Airway epithelial cell (primary cell): ENCODE results near the gene TAF11L12. TPM values are rescaled to one million over a fixed set of nuclear protein-coding genes. Genes with fewer than 3 reads are reported as not detected.

Experiments
- total RNA-seq: library from RNA; depleted of rRNA; stranded (reverse); fragments of >200 nt; gene quantifications from 2 replicates; pipeline ENCODE4 v1.2.3, GENCODE V29; 2015

The TAF11L12 gene
- not detected in 2 replicates for total RNA-seq

GRCh38 chr5:17610092-17610491 lies at the start of gene TAF11L12:
TSS of gene TAF11L12 (plus strand) at chr5:17610392.

GRCh38 chr5:17585658-17586057 lies 24.5 kb upstream of the TAF11L12 start, which contains the start of gene TAF11L7:
TSS of gene TAF11L7 (minus strand) at chr5:17585758.

GRCh38 chr5:17590860-17591259 lies 19.3 kb upstream of the TAF11L12 start, which contains the start of gene TAF11L8:
TSS of gene TAF11L8 (minus strand) at chr5:17590960.

GRCh38 chr5:17594255-17594654 lies 15.9 kb upstream of the TAF11L12 start, which contains the start of gene TAF11L9:
TSS of gene TAF11L9 (minus strand) at chr5:17594394.

GRCh38 chr5:17597728-17598127 lies 12.5 kb upstream of the TAF11L12 start, which contains the start of gene TAF11L10:
TSS of gene TAF11L10 (minus strand) at chr5:17597828.

GRCh38 chr5:17603880-17604279 lies 6.3 kb upstream of the TAF11L12 start, which contains the start of gene TAF11L11:
TSS of gene TAF11L11 (plus strand) at chr5:17604183.

GRCh38 chr5:17631788-17632187 lies 21.6 kb downstream of the TAF11L12 start, which contains the start of gene TAF11L13:
TSS of gene TAF11L13 (plus strand) at chr5:17632088.

GRCh38 chr5:17634160-17634559 lies 24.0 kb downstream of the TAF11L12 start, which contains the start of gene TAF11L14:
TSS of gene TAF11L14 (plus strand) at chr5:17634460.

Other genes starting within 250 kb of the TAF11L12 start
- gene TAF11L2, start 112.2 kb upstream of the TAF11L12 start, total RNA-seq: not detected in 2 replicates
- gene TAF11L3, start 92.0 kb upstream of the TAF11L12 start, total RNA-seq: not detected in 2 replicates
- gene TAF11L4, start 88.6 kb upstream of the TAF11L12 start, total RNA-seq: not detected in 2 replicates
- not detected in 2 replicates for gene TAF11L5, start 85.2 kb upstream of the TAF11L12 start, total RNA-seq
- gene TAF11L6, start 81.7 kb upstream of the TAF11L12 start, total RNA-seq: not detected in 2 replicates
- gene TAF11L7, start 24.6 kb upstream of the TAF11L12 start, total RNA-seq: not detected in 2 replicates
- not detected in 2 replicates for gene TAF11L8, start 19.4 kb upstream of the TAF11L12 start, total RNA-seq
- gene TAF11L9, start 16.0 kb upstream of the TAF11L12 start, total RNA-seq: not detected in 2 replicates
- gene TAF11L10, start 12.6 kb upstream of the TAF11L12 start, total RNA-seq: not detected in 2 replicates
- not detected in 2 replicates for gene TAF11L11, start 6.2 kb upstream of the TAF11L12 start, total RNA-seq
- not detected in 2 replicates for gene TAF11L13, start 21.7 kb downstream of the TAF11L12 start, total RNA-seq
- not detected in 2 replicates for gene TAF11L14, start 24.1 kb downstream of the TAF11L12 start, total RNA-seq